Natural killer cell (primary cell): Measurements from ENCODE around the gene NKX1-2. TPM values are rescaled to one million over a fixed set of nuclear protein-coding genes. Genes with fewer than 3 reads are reported as not detected.

Experiments
- ATAC-seq, 3 donors: fragments of 150-1000 bp in 2 of 3; fragments of 200-7000 bp in 1 of 3; cut with Tn5 transposase; 1 replicate in 1 of 3; 2 replicates in 2 of 3; pipeline ENCODE4 v1.10.0; 2021; ENCODE audit warnings: mild to moderate bottlenecking in 2 of 3, moderate library complexity in 2 of 3
- DNase-seq, 2 donors: peaks; one replicate each; pipeline versions ENCODE4 v3.0.0 to v3.0.0-alpha.2; 2013 to 2021; ENCODE audit warnings: mixed read lengths in 1 of 2
- H3K27ac ChIP-seq: one replicate; pipeline ENCODE4 v1.5.1; 2013; ENCODE audit warnings: mild to moderate bottlenecking, low read length
- H3K27me3 ChIP-seq: one replicate; pipeline ENCODE4 v1.6.1; 2013; ENCODE audit warnings: low read length; ENCODE audit not compliant: control insufficient read depth, insufficient read depth
- H3K36me3 ChIP-seq: one replicate; pipeline ENCODE4 v1.6.1; 2013; ENCODE audit warnings: low read length; ENCODE audit not compliant: control insufficient read depth, insufficient read depth
- H3K4me1 ChIP-seq: one replicate; pipeline ENCODE4 v1.6.1; 2013; ENCODE audit warnings: low read length; ENCODE audit not compliant: control insufficient read depth, insufficient read depth
- H3K4me3 ChIP-seq: one replicate; pipeline ENCODE4 v1.5.1; 2013; ENCODE audit warnings: low read length
- H3K9me3 ChIP-seq: one replicate; pipeline ENCODE4 v1.6.1; 2013; ENCODE audit warnings: low read length; ENCODE audit not compliant: control insufficient read depth, insufficient read depth
- H3K27ac Mint-ChIP-seq, 2 donors: one replicate each; pipeline ENCODE4 v1.8.0; 2022; ENCODE audit warnings: mild to moderate bottlenecking in 2 of 2, mixed read lengths in 2 of 2, moderate library complexity in 1 of 2
- H3K27me3 Mint-ChIP-seq, 2 donors: one replicate each; pipeline ENCODE4 v1.8.0; 2022; ENCODE audit warnings: low read depth in 2 of 2, mixed read lengths in 2 of 2
- H3K36me3 Mint-ChIP-seq: one replicate; pipeline ENCODE4 v1.8.0; 2022; ENCODE audit warnings: mixed read lengths
- H3K4me1 Mint-ChIP-seq, 2 donors: one replicate each; pipeline ENCODE4 v1.8.0; 2022; ENCODE audit warnings: mixed read lengths in 2 of 2
- H3K4me3 Mint-ChIP-seq: one replicate; pipeline ENCODE4 v1.8.0; 2022; ENCODE audit warnings: mild to moderate bottlenecking, moderate library complexity, mixed read lengths
- H3K9me3 Mint-ChIP-seq, 2 donors: one replicate each; pipeline ENCODE4 v1.8.0; 2022; ENCODE audit warnings: mixed read lengths in 2 of 2
- WGBS: methylation state at CpG from one replicate; pipeline ENCODE4 v1.1.7; 2013; ENCODE audit warnings: missing lambda C conversion rate; ENCODE audit not compliant: insufficient coverage; 5-methylcytosine and 5-hydroxymethylcytosine counted together
- intact Hi-C: fragments of 100-400 bp; cut with micrococcal nuclease; formaldehyde crosslinking; loops from one replicate; pipeline ENCODE4 v1.14.2; 2022
- total RNA-seq, 4 donors: library from RNA; stranded (reverse); fragments of 120-200 nt in 1 of 4; gene quantifications; one replicate each; pipeline versions ENCODE4 v1.2.3 to v1.2.4, GENCODE V29; 2013 to 2022
- TF ChIP-seq, protein P1 (sequence below): fragments of 200-600 bp; IDR thresholded peaks from one replicate; pipeline ENCODE4 v1.8.0; 2022; ENCODE audit warnings: antibody characterized with exemption

NKX1-2 gene
- total RNA-seq, 3 donors from 2014 or later (not counting 1 experiment from before 2014, with no cell fraction given) = not detected

DNA sequence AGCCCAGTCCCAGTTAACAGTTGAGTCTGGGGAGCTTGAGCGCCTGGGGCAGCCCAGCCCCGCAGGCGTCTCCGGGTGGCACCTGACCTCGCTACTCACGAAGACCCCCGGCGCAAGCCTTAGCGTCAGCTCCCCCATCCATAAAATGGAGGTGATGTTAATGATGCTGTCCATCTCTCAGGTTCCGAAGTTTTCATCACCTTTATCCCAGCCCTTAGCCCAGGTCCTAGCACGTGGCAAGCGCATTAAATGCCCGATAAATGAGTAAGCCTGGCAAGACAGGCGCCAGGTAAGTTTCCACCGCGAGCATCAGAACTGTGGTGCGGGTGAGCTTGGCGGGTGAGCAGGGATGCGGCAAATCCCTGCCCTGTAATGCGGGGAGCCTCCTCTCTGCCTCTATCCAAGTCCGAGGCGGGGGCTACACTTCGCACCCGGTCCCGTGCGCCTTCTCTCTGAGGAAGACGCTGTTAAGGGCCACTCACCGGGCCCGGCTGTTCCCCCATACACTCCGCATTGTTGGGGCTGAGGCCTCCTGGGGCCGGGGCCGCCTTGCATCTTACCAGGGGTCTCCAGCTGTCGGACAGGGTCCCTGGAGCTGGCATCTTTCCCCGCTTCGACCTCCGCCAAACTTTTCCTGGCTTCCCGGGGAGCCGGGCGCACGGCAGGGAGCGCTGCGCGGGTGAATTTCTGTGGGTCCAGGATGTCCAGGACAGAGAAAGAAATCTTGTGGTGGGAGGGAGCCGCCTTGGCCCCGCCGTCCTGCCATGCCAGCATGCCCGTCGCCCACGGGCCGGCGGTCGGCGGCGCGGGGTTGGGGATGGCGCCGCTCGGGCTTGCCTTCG is 444 bp downstream of the NKX1-2 start:
- Mint-ChIP-seq H3K27ac (no peak overlapping the region), H3K9me3 (no peaks in the 10 kb centered on the region), H3K36me3 (no peaks in the 10 kb centered on the region), H3K4me3 (no peak overlapping the region), H3K4me1 (peaks cover 0 to 8% of the 10 kb centered on the region in 2 donors), H3K27me3 (peaks cover 63 to 74% of the 10 kb centered on the region in 2 donors)
- TF ChIP-seq, protein P1, sequence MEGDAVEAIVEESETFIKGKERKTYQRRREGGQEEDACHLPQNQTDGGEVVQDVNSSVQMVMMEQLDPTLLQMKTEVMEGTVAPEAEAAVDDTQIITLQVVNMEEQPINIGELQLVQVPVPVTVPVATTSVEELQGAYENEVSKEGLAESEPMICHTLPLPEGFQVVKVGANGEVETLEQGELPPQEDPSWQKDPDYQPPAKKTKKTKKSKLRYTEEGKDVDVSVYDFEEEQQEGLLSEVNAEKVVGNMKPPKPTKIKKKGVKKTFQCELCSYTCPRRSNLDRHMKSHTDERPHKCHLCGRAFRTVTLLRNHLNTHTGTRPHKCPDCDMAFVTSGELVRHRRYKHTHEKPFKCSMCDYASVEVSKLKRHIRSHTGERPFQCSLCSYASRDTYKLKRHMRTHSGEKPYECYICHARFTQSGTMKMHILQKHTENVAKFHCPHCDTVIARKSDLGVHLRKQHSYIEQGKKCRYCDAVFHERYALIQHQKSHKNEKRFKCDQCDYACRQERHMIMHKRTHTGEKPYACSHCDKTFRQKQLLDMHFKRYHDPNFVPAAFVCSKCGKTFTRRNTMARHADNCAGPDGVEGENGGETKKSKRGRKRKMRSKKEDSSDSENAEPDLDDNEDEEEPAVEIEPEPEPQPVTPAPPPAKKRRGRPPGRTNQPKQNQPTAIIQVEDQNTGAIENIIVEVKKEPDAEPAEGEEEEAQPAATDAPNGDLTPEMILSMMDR = no peak
- Histone ChIP-seq H3K4me1 (peaks cover 6% of the 10 kb centered on the region), H3K27me3 (peaks cover 34% of the 10 kb centered on the region), H3K4me3 (no peak overlapping the region), H3K27ac (no peak overlapping the region), H3K36me3 (no peaks in the 10 kb centered on the region), H3K9me3 (no peaks in the 10 kb centered on the region)
- DNase-seq = no peak
- WGBS = 4% methylated on average over 58 of the region's 59 CpGs
- intact Hi-C loops = no loop called here
- ATAC-seq = no peak

DNA sequence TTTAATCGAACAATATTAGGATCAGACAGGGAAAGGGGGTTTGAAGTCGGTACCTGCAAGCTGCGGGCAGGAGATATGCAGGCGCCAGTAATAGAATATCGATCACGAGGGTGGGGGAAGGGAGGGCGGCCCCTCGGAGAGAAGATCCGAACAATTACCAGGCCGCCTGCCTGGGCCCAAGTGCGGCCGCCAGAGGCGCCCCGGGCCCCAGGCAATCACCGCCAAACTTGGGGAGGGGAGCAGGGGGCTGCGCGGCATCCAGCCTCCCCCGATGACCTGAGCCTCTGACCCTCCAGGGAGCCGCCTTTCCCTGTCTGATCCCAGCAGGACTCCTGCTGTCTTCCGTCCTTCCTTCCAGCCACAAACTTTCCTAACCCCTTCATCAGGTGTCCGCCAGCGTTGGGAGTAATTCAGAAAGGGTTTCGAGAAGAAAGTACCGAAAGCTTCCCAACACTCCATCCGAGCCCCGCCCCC is 1.1 kb downstream of the NKX1-2 start:
- H3K9me3 ChIP-seq = no peaks in the 10 kb centered on the region
- Mint-ChIP-seq H3K27me3 (peaks cover 57 to 68% of the 10 kb centered on the region in 2 donors), H3K9me3 (no peaks in the 10 kb centered on the region), H3K4me3 (no peak overlapping the region), H3K36me3 (no peaks in the 10 kb centered on the region), H3K4me1 (peaks cover 0 to 8% of the 10 kb centered on the region in 2 donors), H3K27ac (no peak overlapping the region)
- TF ChIP-seq, protein P1 = no peak
- peaks cover 34% of the 10 kb centered on the region for H3K27me3 ChIP-seq
- no peak overlapping the region for H3K27ac ChIP-seq
- H3K4me1 ChIP-seq = peaks cover 6% of the 10 kb centered on the region
- 4% methylated on average over 26 of the region's 26 CpGs for WGBS
- H3K36me3 ChIP-seq = no peaks in the 10 kb centered on the region
- no peak overlapping the region for H3K4me3 ChIP-seq
- ATAC-seq = no peak
- no peak for DNase-seq
- intact Hi-C loops = no loop called here

DNA sequence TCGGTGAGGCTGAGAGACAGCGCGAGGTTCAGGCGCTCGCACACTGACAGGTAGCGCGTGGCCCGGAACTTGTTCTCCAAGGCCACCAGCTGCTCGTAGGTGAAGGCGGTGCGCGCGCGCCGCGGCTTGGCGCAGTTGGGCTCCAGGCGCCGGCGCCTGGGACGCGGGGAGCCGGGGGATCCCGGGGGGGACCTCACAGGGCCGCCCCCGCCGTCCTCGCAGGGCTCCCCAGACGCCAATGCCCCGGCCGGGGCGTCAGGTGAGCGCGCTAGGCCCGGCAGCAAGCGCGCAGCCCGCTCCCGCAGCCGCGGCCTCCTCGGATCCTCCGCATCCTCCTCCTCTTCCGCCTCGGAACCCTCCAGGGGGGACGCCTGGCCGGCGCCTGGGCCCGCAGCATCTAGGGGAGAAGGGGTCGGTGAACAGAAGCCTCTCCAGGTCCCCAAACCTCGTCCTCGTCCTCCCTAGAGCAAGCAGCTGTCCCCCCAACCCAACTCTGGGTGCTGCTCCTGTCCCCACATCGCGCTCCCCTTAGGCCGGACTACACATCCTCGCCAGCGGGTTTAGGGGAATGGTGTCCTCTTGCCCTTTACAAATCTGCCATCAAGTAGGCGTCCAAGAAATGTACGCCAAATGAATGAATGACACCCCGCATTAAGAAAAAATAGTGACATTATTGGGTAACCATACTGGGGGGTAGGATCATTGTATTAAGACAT is 1.9 kb downstream of the NKX1-2 start:
- ATAC-seq (no peak), DNase-seq (no peak)
- no peaks in the 10 kb centered on the region for H3K36me3 Mint-ChIP-seq
- H3K36me3 ChIP-seq = no peaks in the 10 kb centered on the region
- TF ChIP-seq, protein P1 = no peak
- H3K4me3 ChIP-seq = no peak overlapping the region
- no peak overlapping the region for H3K27ac ChIP-seq
- H3K4me1 ChIP-seq = peaks cover 6% of the 10 kb centered on the region
- H3K9me3 Mint-ChIP-seq = no peaks in the 10 kb centered on the region
- H3K4me1 Mint-ChIP-seq = peaks cover 0 to 8% of the 10 kb centered on the region in 2 donors
- peaks cover 57 to 64% of the 10 kb centered on the region in 2 donors for H3K27me3 Mint-ChIP-seq
- intact Hi-C loops = no loop called here
- 3% methylated on average over 60 of the region's 60 CpGs for WGBS
- H3K4me3 Mint-ChIP-seq = no peak overlapping the region
- no peak overlapping the region for H3K27ac Mint-ChIP-seq
- H3K9me3 ChIP-seq = no peaks in the 10 kb centered on the region
- H3K27me3 ChIP-seq = peaks cover 34% of the 10 kb centered on the region
